RPMI8226 (cell line): ENCODE results near the gene LAG3.

Source experiments
- DNase-seq: peaks from one replicate; pipeline ENCODE4 v3.0.0-alpha.2; 2015

The LAG3 gene

GRCh38 chr12:6772726-6773589 lies 638 bp downstream of the LAG3 start:
- DNase-seq: no peak

GRCh38 chr12:6773590-6774351 lies 1.5 kb downstream of the LAG3 start:
- no peak for DNase-seq

GRCh38 chr12:6774499-6775062 lies 2.3 kb downstream of the LAG3 start:
- no peak for DNase-seq

GRCh38 chr12:6775185-6776174 lies 3.2 kb downstream of the LAG3 start:
- no peak for DNase-seq

GRCh38 chr12:6777386-6777785 lies 5.1 kb downstream of the LAG3 start:
- DNase-seq: no peak

GRCh38 chr12:6778217-6778573 lies 5.9 kb downstream of the LAG3 start:
- no peak for DNase-seq

- DNase-seq: peak; percentile 95
Measured at GRCh38 chr12:6778574-6779550, 6.5 kb downstream of the LAG3 start.

GRCh38 chr12:6779708-6780432 lies 7.5 kb downstream of the LAG3 start:
- peak; percentile 5 for DNase-seq

- peak; percentile 0 for DNase-seq
Measured at GRCh38 chr12:6780573-6780972, 8.3 kb downstream of the LAG3 start.

GRCh38 chr12:6782119-6782518 lies 9.8 kb downstream of the LAG3 start:
- DNase-seq: peak; percentile 1

- DNase-seq: no peak
Measured at GRCh38 chr12:6782850-6783566, 10.7 kb downstream of the LAG3 start.

- DNase-seq: no peak
Measured at GRCh38 chr12:6783828-6784227, 11.5 kb downstream of the LAG3 start.

- DNase-seq: no peak
Measured at GRCh38 chr12:6784296-6784695, 12.0 kb downstream of the LAG3 start.

GRCh38 chr12:6784761-6785160 lies 12.4 kb downstream of the LAG3 start:
- DNase-seq: no peak

GRCh38 chr12:6786416-6787094 lies 14.2 kb downstream of the LAG3 start:
- DNase-seq: no peak

GRCh38 chr12:6787309-6787708 lies 15.0 kb downstream of the LAG3 start:
- no peak for DNase-seq

GRCh38 chr12:6788972-6789924 lies 16.9 kb downstream of the LAG3 start, which contains the start of gene CD4:
Gene CD4, plus strand, starts transcription at chr12:6789528. Its CDS starts 10,611 bp downstream, at chr12:6800139.
- DNase-seq: peak; percentile 60
